MM.1S (cell line): ENCODE data around the gene HYI.

ENCODE experiments used
- DNase-seq: peaks from one replicate; pipeline ENCODE4 v3.0.0-alpha.2; 2015
- H2AFZ ChIP-seq: fragments of 300-600 bp; sonication (generic); 2 replicates; pipeline ENCODE4 v1.6.0; 2016; ENCODE audit warnings: antibody characterized with exemption, low read length
- H3F3A ChIP-seq: fragments of 300-600 bp; sonication (generic); 2 replicates; pipeline ENCODE4 v1.6.1; 2016; ENCODE audit warnings: mild to moderate bottlenecking, antibody characterized with exemption, low read length, moderate library complexity, mixed read lengths; ENCODE audit not compliant: insufficient read depth
- H3K27ac ChIP-seq: fragments of 300-600 bp; sonication (generic); 2 replicates; pipeline ENCODE4 v1.5.1; 2016; ENCODE audit warnings: mild to moderate bottlenecking, low read length
- H3K27me3 ChIP-seq: fragments of 300-600 bp; sonication (generic); replicated peaks from 2 replicates; pipeline ENCODE4 v1.6.0; 2016; ENCODE audit warnings: low read length; ENCODE audit not compliant: insufficient read depth
- H3K36me3 ChIP-seq: fragments of 300-600 bp; sonication (generic); replicated peaks from 2 replicates; pipeline ENCODE4 v1.6.1; 2016; ENCODE audit warnings: mild to moderate bottlenecking, low read length, mixed read lengths; ENCODE audit not compliant: insufficient read depth
- H3K4me1 ChIP-seq: fragments of 300-600 bp; sonication (generic); 2 replicates; pipeline ENCODE4 v1.6.1; 2016; ENCODE audit warnings: low read length, mixed read lengths
- H3K4me2 ChIP-seq: fragments of 300-600 bp; sonication (generic); 2 replicates; pipeline ENCODE4 v1.6.0; 2016; ENCODE audit warnings: low read depth, low read length
- H3K4me3 ChIP-seq: fragments of 300-600 bp; sonication (generic); 2 replicates; pipeline ENCODE4 v1.5.1; 2016; ENCODE audit warnings: low read length, mixed read lengths
- H3K79me2 ChIP-seq: fragments of 300-600 bp; sonication (generic); 2 replicates; pipeline ENCODE4 v1.6.1; 2016; ENCODE audit warnings: mixed run types, low read length, mixed read lengths
- H3K9ac ChIP-seq: fragments of 300-600 bp; sonication (generic); 2 replicates; pipeline ENCODE4 v1.6.1; 2016; ENCODE audit warnings: low read length, mixed read lengths
- H3K9me2 ChIP-seq: fragments of 300-600 bp; sonication (generic); replicated peaks from 2 replicates; pipeline ENCODE4 v1.6.1; 2016; ENCODE audit warnings: mild to moderate bottlenecking, low read length, mixed read lengths; ENCODE audit not compliant: insufficient read depth
- H3K9me3 ChIP-seq: fragments of 300-600 bp; sonication (generic); replicated peaks from 2 replicates; pipeline ENCODE4 v1.6.1; 2016; ENCODE audit warnings: mild to moderate bottlenecking, low read length, mixed read lengths; ENCODE audit not compliant: insufficient read depth
- H4K20me1 ChIP-seq: fragments of 300-600 bp; sonication (generic); 2 replicates; pipeline ENCODE4 v1.6.1; 2016; ENCODE audit warnings: mild to moderate bottlenecking, low read length, moderate library complexity, mixed read lengths; ENCODE audit not compliant: insufficient read depth
- EZH2 ChIP-seq: fragments of 300-600 bp; sonication (generic); optimal IDR thresholded peaks from 2 replicates; pipeline ENCODE3; 2017; ENCODE audit warnings: low read depth, mild to moderate bottlenecking, antibody characterized with exemption, low read length, mixed read lengths
- EZH2phosphoT487 ChIP-seq: fragments of 300-600 bp; sonication (generic); IDR thresholded peaks from 2 replicates; pipeline ENCODE4 v1.6.1; 2018; ENCODE audit warnings: antibody characterized with exemption, low read length
- TF ChIP-seq, protein P1 (sequence below): fragments of 300-600 bp; sonication (generic); IDR thresholded peaks from 2 replicates; pipeline ENCODE4 v1.5.1; 2016; ENCODE audit warnings: antibody characterized with exemption, low read length, mixed read lengths

The HYI gene

DNA sequence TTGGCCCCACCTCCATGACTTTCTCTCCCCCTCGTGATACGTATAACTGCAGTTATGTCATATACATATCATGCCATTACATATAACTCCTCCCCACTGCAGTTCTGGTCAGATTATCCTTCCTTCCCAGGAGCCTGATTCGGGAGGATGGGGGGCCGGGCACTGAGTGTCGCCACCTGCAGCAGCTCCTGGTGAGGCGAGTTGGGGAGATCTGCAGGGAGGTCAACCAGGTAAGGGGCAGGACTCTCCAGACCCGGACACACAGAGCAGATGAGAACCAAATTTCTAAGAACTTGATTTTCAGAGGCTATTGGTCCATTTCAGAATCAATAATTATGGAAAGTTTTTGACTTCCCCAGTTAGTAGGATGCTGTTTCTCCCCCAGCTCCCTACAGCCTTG, 19.5 kb downstream of the HYI start:
- no peak for DNase-seq
- H3K9ac ChIP-seq = no peak overlapping the region
- H3K9me3 ChIP-seq = no peaks in the 10 kb centered on the region
- no peaks in the 10 kb centered on the region for H3K9me2 ChIP-seq
- H3K4me3 ChIP-seq = no peak overlapping the region
- no peak overlapping the region for H3K4me2 ChIP-seq
- TF ChIP-seq, protein P1, sequence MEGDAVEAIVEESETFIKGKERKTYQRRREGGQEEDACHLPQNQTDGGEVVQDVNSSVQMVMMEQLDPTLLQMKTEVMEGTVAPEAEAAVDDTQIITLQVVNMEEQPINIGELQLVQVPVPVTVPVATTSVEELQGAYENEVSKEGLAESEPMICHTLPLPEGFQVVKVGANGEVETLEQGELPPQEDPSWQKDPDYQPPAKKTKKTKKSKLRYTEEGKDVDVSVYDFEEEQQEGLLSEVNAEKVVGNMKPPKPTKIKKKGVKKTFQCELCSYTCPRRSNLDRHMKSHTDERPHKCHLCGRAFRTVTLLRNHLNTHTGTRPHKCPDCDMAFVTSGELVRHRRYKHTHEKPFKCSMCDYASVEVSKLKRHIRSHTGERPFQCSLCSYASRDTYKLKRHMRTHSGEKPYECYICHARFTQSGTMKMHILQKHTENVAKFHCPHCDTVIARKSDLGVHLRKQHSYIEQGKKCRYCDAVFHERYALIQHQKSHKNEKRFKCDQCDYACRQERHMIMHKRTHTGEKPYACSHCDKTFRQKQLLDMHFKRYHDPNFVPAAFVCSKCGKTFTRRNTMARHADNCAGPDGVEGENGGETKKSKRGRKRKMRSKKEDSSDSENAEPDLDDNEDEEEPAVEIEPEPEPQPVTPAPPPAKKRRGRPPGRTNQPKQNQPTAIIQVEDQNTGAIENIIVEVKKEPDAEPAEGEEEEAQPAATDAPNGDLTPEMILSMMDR = no peak
- no peak for TF ChIP-seq EZH2
- TF ChIP-seq EZH2phosphoT487 = no peak
- H3K27ac ChIP-seq = no peak overlapping the region
- H3K27me3 ChIP-seq = no peaks in the 10 kb centered on the region
- H3K36me3 ChIP-seq = no peaks in the 10 kb centered on the region; the same call in none of the 2 replicates
- H3F3A ChIP-seq = no peaks in the 10 kb centered on the region
- no peak overlapping the region for H2AFZ ChIP-seq
- H3K79me2 ChIP-seq = no peaks in the 10 kb centered on the region
- no peaks in the 10 kb centered on the region for H3K4me1 ChIP-seq
- H4K20me1 ChIP-seq = no peaks in the 10 kb centered on the region

DNA sequence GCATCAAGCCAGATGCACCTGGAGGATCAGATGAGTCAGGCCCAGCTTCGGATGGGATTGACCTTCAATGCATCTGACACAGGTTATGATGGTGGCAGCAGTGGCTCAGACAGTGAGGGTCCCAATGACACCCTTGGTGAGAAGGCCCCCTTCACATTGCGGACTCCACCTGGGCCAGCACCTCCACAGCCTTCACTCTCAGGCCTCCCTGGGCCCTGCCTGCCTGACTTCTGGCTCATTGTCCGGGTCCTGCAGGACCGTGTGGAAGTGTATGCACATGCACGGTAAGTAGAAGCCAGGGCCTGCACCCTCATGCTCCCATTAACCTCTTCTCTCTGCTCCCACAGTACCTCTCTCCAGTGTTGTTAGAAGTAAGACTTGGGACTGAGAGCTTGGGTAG, 20.8 kb downstream of the HYI start:
- no peak for TF ChIP-seq EZH2
- TF ChIP-seq EZH2phosphoT487 = no peak
- TF ChIP-seq, protein P1 = no peak
- H3K4me3 ChIP-seq = no peak overlapping the region

GRCh38 chr1:43432171-43432860, 21.4 kb downstream of the HYI start:
- H3K79me2 ChIP-seq = no peaks in the 10 kb centered on the region
- no peak for DNase-seq
- H3K4me1 ChIP-seq = no peaks in the 10 kb centered on the region
- no peaks in the 10 kb centered on the region for H3K27me3 ChIP-seq
- H3K9me3 ChIP-seq = no peaks in the 10 kb centered on the region
- no peaks in the 10 kb centered on the region for H3K9me2 ChIP-seq
- no peak overlapping the region for H2AFZ ChIP-seq
- no peaks in the 10 kb centered on the region for H4K20me1 ChIP-seq
- no peak overlapping the region for H3K4me2 ChIP-seq
- no peaks in the 10 kb centered on the region for H3F3A ChIP-seq
- no peaks in the 10 kb centered on the region; the same call in 1 of the 2 replicates for H3K36me3 ChIP-seq
- no peak overlapping the region for H3K27ac ChIP-seq
- no peak for TF ChIP-seq EZH2phosphoT487
- TF ChIP-seq, protein P1 = no peak
- no peak for TF ChIP-seq EZH2
- H3K9ac ChIP-seq = no peak overlapping the region
- no peak overlapping the region for H3K4me3 ChIP-seq

More for the DNA sequence above, 20.8 kb downstream of the HYI start:
- Histone ChIP-seq H2AFZ (no peak overlapping the region), H3F3A (no peaks in the 10 kb centered on the region), H3K4me1 (no peaks in the 10 kb centered on the region), H3K9ac (no peak overlapping the region), H3K9me2 (no peaks in the 10 kb centered on the region), H3K79me2 (no peaks in the 10 kb centered on the region), H4K20me1 (no peaks in the 10 kb centered on the region), H3K36me3 (no peaks in the 10 kb centered on the region; the same call in 1 of the 2 replicates), H3K9me3 (no peaks in the 10 kb centered on the region), H3K27me3 (no peaks in the 10 kb centered on the region), H3K27ac (no peak overlapping the region), H3K4me2 (no peak overlapping the region)
- DNase-seq = no peak
